Mammary epithelial cell (primary cell): ENCODE data around the gene RARRES1.

Source experiments
- EZH2 ChIP-seq: IDR thresholded peaks from 2 replicates; pipeline ENCODE4 v1.6.1; 2012; ENCODE audit warnings: low read length, inconsistent platforms, borderline replicate concordance
- TF ChIP-seq, protein P1 (sequence below), 2 donors: IDR thresholded peaks in 1 of 2; conservative IDR thresholded peaks in 1 of 2; 2 replicates each; pipeline ENCODE4 v1.5.1; 2011 to 2012; ENCODE audit warnings: inconsistent platforms in 2 of 2, low read length in 2 of 2, mild to moderate bottlenecking in 2 of 2, control low read depth in 1 of 2, low read depth in 1 of 2; ENCODE audit not compliant: insufficient read depth in 1 of 2; ENCODE audit errors: extremely low read depth in 1 of 2

GRCh38 chr3:158739661-158740060, 7.4 kb upstream of the RARRES1 start:
- TF ChIP-seq, protein P1, sequence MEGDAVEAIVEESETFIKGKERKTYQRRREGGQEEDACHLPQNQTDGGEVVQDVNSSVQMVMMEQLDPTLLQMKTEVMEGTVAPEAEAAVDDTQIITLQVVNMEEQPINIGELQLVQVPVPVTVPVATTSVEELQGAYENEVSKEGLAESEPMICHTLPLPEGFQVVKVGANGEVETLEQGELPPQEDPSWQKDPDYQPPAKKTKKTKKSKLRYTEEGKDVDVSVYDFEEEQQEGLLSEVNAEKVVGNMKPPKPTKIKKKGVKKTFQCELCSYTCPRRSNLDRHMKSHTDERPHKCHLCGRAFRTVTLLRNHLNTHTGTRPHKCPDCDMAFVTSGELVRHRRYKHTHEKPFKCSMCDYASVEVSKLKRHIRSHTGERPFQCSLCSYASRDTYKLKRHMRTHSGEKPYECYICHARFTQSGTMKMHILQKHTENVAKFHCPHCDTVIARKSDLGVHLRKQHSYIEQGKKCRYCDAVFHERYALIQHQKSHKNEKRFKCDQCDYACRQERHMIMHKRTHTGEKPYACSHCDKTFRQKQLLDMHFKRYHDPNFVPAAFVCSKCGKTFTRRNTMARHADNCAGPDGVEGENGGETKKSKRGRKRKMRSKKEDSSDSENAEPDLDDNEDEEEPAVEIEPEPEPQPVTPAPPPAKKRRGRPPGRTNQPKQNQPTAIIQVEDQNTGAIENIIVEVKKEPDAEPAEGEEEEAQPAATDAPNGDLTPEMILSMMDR (conservative IDR thresholded peaks at IDR 0.05 in 1 of 2, IDR thresholded peaks at IDR 0.05 in 1 of 2; ENCODE audit: extremely low read depth in 1 of 2, insufficient read depth in 1 of 2, low read depth in 1 of 2, low read length in 2 of 2), result no peak
- no peak for TF ChIP-seq EZH2
